GM12878 (cell line): ENCODE results near the gene NOS1AP. TPM values are rescaled to one million over a fixed set of nuclear protein-coding genes. Genes with fewer than 3 reads are reported as not detected.

Source experiments
- ATAC-seq: fragments of 200-7000 bp; cut with Tn5 transposase; 3 replicates; pipeline ENCODE4 v1.9.1; 2020; ENCODE audit warnings: mild to moderate bottlenecking, moderate library complexity
- BruUV-seq: library from RNA; stranded (reverse); fragments of 400-500 nt; replicated peaks from 2 replicates; lab custom pipeline; 2021; lab: Mats Ljungman, UMichigan
- CTCF ChIA-PET: fragments of 300-600 bp; sonication (Branson Sonifier 250); formaldehyde crosslinking; extraction: SDS; loops from one replicate; lab custom pipeline; 2021; ENCODE audit warnings: inconsistent platforms; lab: Yijun Ruan, JAX
- POLR2A ChIA-PET: fragments of 350-600 bp; formaldehyde crosslinking; extraction: SDS; loops from one replicate; lab custom pipeline; 2021; ENCODE audit warnings: inconsistent platforms; lab: Charles Lee
- RAD21 ChIA-PET: fragments of 300-600 bp; sonication (Branson Sonifier 250); formaldehyde crosslinking; loops from one replicate; lab custom pipeline; 2023; ENCODE audit warnings: antibody characterized with exemption; ENCODE audit not compliant: unreplicated experiment; lab: Charles Lee
- SMC1A ChIA-PET: fragments of 300-600 bp; sonication (Branson Sonifier 250); formaldehyde crosslinking; loops from one replicate; lab custom pipeline; 2023; ENCODE audit not compliant: unreplicated experiment, uncharacterized antibody; lab: Charles Lee
- DNase-seq: peaks from one replicate; pipeline ENCODE4 v3.0.0-alpha.2; 2011; ENCODE audit warnings: low read depth, low spot score
- FAIRE-seq: peaks from 3 replicates; lab custom pipeline; 2011; peaks lifted over from hg19 to GRCh38; lab: Jason Lieb, UNC
- H2AFZ ChIP-seq: 2 replicates; pipeline ENCODE4 v1.6.0; 2011; ENCODE audit warnings: low read depth, low read length, control low read depth; ENCODE audit not compliant: control insufficient read depth
- H3K27ac ChIP-seq: 2 replicates; pipeline ENCODE4 v1.5.1; 2011; ENCODE audit warnings: control low read depth; ENCODE audit not compliant: control insufficient read depth, insufficient read depth
- H3K27me3 ChIP-seq, 2 experiments: replicated peaks in 1 of 2; 2 replicates each; pipeline versions ENCODE4 v1.6.0 to v1.6.1; 2011; ENCODE audit warnings: low read length in 1 of 2; ENCODE audit not compliant: control insufficient read depth in 2 of 2, insufficient read depth in 2 of 2
- H3K36me3 ChIP-seq, 2 experiments: 2 replicates each; pipeline ENCODE4 v1.5.1; 2011; ENCODE audit warnings: low read length in 1 of 2; ENCODE audit not compliant: control insufficient read depth in 2 of 2, insufficient read depth in 2 of 2
- H3K4me1 ChIP-seq: 2 replicates; pipeline ENCODE4 v1.6.1; 2011; ENCODE audit warnings: mild to moderate bottlenecking, low read length, moderate library complexity, mixed read lengths; ENCODE audit not compliant: control insufficient read depth, insufficient read depth
- H3K4me2 ChIP-seq: 2 replicates; pipeline ENCODE4 v1.6.0; 2011; ENCODE audit warnings: control low read depth; ENCODE audit not compliant: control insufficient read depth, insufficient read depth
- H3K4me3 ChIP-seq: fragments of 200-600 bp; sonication (generic); 2 replicates; pipeline ENCODE4 v1.5.1; 2016
- H3K79me2 ChIP-seq: 2 replicates; pipeline ENCODE4 v1.6.0; 2011; ENCODE audit warnings: low read length; ENCODE audit not compliant: control insufficient read depth, insufficient read depth
- H3K9ac ChIP-seq: 2 replicates; pipeline ENCODE4 v1.8.0; 2011; ENCODE audit warnings: low read length, control low read depth, mixed read lengths; ENCODE audit not compliant: control insufficient read depth, insufficient read depth
- H3K9me3 ChIP-seq: replicated peaks from 3 replicates; pipeline ENCODE4 v1.5.1; 2011; ENCODE audit warnings: mild to moderate bottlenecking, low read length; ENCODE audit not compliant: control insufficient read depth, insufficient read depth
- H4K20me1 ChIP-seq: 2 replicates; pipeline ENCODE4 v1.6.0; 2011; ENCODE audit not compliant: control insufficient read depth, insufficient read depth
- BHLHE40 ChIP-seq, 2 experiments: fragments of 450-650 bp in 1 of 2; IDR thresholded peaks; 2 replicates each; pipeline ENCODE4 v1.6.1; 2011 to 2017; ENCODE audit warnings: low read depth in 2 of 2, borderline replicate concordance in 1 of 2, improper control_type of control experiment in 1 of 2, low read length in 1 of 2, mild to moderate bottlenecking in 1 of 2
- BMI1 ChIP-seq: fragments of 450-650 bp; IDR thresholded peaks from 2 replicates; pipeline ENCODE4 v1.6.1; 2016; ENCODE audit warnings: mild to moderate bottlenecking, moderate library complexity, borderline replicate concordance
- CBX3 ChIP-seq: fragments of 200-600 bp; sonication (generic); IDR thresholded peaks from 2 replicates; pipeline ENCODE4 v1.6.1; 2016; ENCODE audit warnings: low read depth, borderline replicate concordance
- IKZF2 ChIP-seq, 2 experiments: fragments of 450-650 bp; IDR thresholded peaks; 2 replicates each; pipeline ENCODE4 v1.6.1; 2017; ENCODE audit warnings: mild to moderate bottlenecking in 2 of 2, moderate library complexity in 2 of 2
- JUNB ChIP-seq: IDR thresholded peaks from 2 replicates; pipeline ENCODE4 v1.6.1; 2016; ENCODE audit warnings: antibody characterized with exemption, mild to moderate bottlenecking
- LARP7 ChIP-seq: fragments of 450-650 bp; IDR thresholded peaks from 2 replicates; pipeline ENCODE4 v1.6.1; 2017; ENCODE audit warnings: mild to moderate bottlenecking
- PAX5 ChIP-seq: IDR thresholded peaks from 2 replicates; pipeline ENCODE4 v1.6.1; 2011; ENCODE audit warnings: low read depth, low read length, borderline replicate concordance
- RELA ChIP-seq: fragments of 450-650 bp; IDR thresholded peaks from 2 replicates; pipeline ENCODE4 v1.8.0; 2014; ENCODE audit warnings: borderline replicate concordance; ENCODE audit not compliant: partially characterized antibody
- RUNX3 ChIP-seq: IDR thresholded peaks from 2 replicates; pipeline ENCODE4 v1.6.1; 2012; ENCODE audit warnings: low read length, inconsistent platforms
- SREBF1 ChIP-seq: IDR thresholded peaks from 2 replicates; pipeline ENCODE4 v1.6.1; 2012; ENCODE audit warnings: mild to moderate bottlenecking, low read length
- TBL1XR1 ChIP-seq: IDR thresholded peaks from 2 replicates; pipeline ENCODE4 v1.6.1; 2012; ENCODE audit warnings: low read depth, low read length, improper control_type of control experiment
- ZNF207 ChIP-seq: fragments of 450-650 bp; IDR thresholded peaks from 2 replicates; pipeline ENCODE4 v1.6.1; 2014; ENCODE audit warnings: antibody characterized with exemption, mild to moderate bottlenecking, borderline replicate concordance
- WGBS: methylation state at CpG from one replicate; pipeline ENCODE4 v1.1.6; 2016; ENCODE audit warnings: low lambda C conversion rate; ENCODE audit not compliant: insufficient replicate concordance, insufficient coverage; ENCODE audit errors: missing lambda C conversion rate; 5-methylcytosine and 5-hydroxymethylcytosine counted together
- in situ Hi-C: fragments of 300-500 bp; cut with MboI; formaldehyde crosslinking; loops from 9 replicates; pipeline ENCODE4 v1.14.3; 2018; ENCODE audit warnings: mixed read lengths
- intact Hi-C: fragments of 100-400 bp; cut with micrococcal nuclease; formaldehyde crosslinking; loops from one replicate; pipeline ENCODE4 v1.14.2; 2022; ENCODE audit not compliant: unreplicated experiment
- polyA plus RNA-seq, 11 experiments: library from polyadenylated mRNA; depleted of rRNA in 4 of 11; unstranded in 6 of 11; stranded (reverse) in 5 of 11; fragments of >200 nt; fragmentation: Nextera tagmentation in 4 of 11; fragmentation: Illumina TruSeq in 1 of 11; extraction: Ambion mirVana in 4 of 11; extraction: Trizol in 1 of 11; gene quantifications; 1 replicate in 1 of 11; 2 replicates in 10 of 11; pipeline versions ENCODE4 v1.2.1 to v1.2.3, GENCODE V29; 2011 to 2016; ENCODE audit warnings: inconsistent platforms in 2 of 11, missing spikeins in 2 of 11, low read depth in 1 of 11
- total RNA-seq, 4 experiments: library from RNA; depleted of rRNA in 3 of 4; stranded (reverse); fragments of >200 nt in 3 of 4; fragmentation: Illumina TruSeq in 1 of 4; extraction: Trizol in 1 of 4; gene quantifications; 2 replicates each; pipeline versions ENCODE4 v1.2.1 to v1.2.3, GENCODE V29; 2013 to 2021
- TF ChIP-seq, protein P1 (sequence below): fragments of 150-350 bp; IDR thresholded peaks from 2 replicates; pipeline ENCODE4 v1.6.1; 2016; ENCODE audit warnings: low read depth, low read length
- TF ChIP-seq, protein P2 (sequence below): fragments of 450-650 bp; IDR thresholded peaks from 2 replicates; pipeline ENCODE4 v1.6.1; 2016; ENCODE audit warnings: mild to moderate bottlenecking

Gene NOS1AP
- total and polyA plus RNA-seq, 10 of the 15 experiments (the other 5 are each of a cell fraction or from before 2014, with no cell fraction given), result 0.03 to 0.15 TPM; not detected in 8

DNA sequence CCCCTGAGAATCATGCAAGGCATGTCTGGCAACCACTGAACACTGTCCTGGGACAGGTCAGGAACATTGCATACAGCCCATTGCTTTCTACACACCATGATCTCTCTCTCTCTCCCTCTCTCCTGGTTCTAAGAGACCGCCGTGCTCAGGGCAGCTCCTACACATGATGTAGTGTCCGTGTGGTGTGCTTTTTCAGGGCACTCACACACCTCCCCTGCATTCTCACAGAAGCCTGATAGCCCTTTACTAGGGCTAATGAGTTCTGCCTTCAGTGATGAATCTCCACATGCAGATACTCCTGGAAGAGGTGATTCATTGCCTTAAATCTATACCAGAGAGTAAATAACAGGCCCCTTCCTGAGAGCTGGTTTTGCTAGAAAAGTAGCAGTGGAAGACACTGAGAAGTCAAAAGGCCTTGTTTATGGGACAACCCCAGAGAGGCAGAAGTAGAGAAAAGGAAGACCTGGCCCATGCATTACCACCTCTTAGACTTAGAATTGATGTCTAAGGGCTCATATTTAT lies 38.7 kb upstream of the NOS1AP start:
- no peak for TF ChIP-seq IKZF2 (IDR thresholded peaks at IDR 0.05)
- TF ChIP-seq, all 136 proteins: peak for 0

DNA sequence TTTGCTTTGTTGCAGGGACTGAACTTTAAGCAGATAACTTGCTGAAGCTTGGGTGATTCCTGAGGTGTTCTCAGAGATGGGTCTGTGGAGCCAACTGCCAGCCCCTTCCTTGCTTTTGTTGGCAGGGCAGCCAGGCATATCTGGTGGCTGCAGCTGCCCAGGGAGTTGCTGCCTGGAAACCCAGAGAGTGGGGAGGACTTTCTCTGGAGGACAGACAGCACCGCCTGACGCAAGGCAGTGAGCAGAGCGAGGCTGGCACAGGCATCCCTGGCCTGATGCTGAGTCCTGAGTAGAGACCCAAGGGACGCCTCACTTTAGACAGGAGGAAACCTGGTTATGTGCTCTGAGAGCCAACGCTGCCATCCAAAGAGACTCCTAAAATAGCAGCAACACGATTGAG lies 36.1 kb upstream of the NOS1AP start:
- Histone ChIP-seq H3K9ac (no peak overlapping the region), H3K4me3 (no peak overlapping the region), H3K9me3 (no peaks in the 10 kb centered on the region), H3K4me1 (peaks cover 5% of the 10 kb centered on the region), H3K36me3 (no peaks in the 10 kb centered on the region), H4K20me1 (no peaks in the 10 kb centered on the region), H3K4me2 (no peak overlapping the region), H2AFZ (no peak overlapping the region), H3K27me3 (peaks cover 1 to 5% of the 10 kb centered on the region in 2 experiments; a peak in 2 of 4 replicates), H3K79me2 (no peaks in the 10 kb centered on the region), H3K27ac (no peak overlapping the region)
- DNase-seq, result no peak
- no TSS peak for BruUV-seq
- ChIA-PET POLR2A (no interaction called here), RAD21 (interaction anchor here (6.4 kb wide), 1 partner anchor 240 kb away, joined by 152 read pairs; no protein-coding TSS in a partner anchor), CTCF (interaction anchor here (8.1 kb wide), 1 partner anchor 240 kb away, joined by 214 read pairs; no protein-coding TSS in a partner anchor), SMC1A (interaction anchor here (5.8 kb wide), 1 partner anchor 241 kb away, joined by 132 read pairs; no protein-coding TSS in a partner anchor)
- in situ Hi-C loops, result no loop called here
- WGBS, result 23% methylated on average over 6 of the region's 6 CpGs
- intact Hi-C loops, result no loop called here
- no peak for ATAC-seq
- no peak for FAIRE-seq
- TF ChIP-seq BMI1, result no peak
- no peak for TF ChIP-seq ZNF207
- no peak for TF ChIP-seq CBX3
- no peak for TF ChIP-seq BHLHE40 (IDR thresholded peaks at IDR 0.05; ENCODE audit: borderline replicate concordance in 1 of 2, low read depth in 2 of 2, low read length in 1 of 2)
- TF ChIP-seq RUNX3, result no peak
- TF ChIP-seq, protein P1, sequence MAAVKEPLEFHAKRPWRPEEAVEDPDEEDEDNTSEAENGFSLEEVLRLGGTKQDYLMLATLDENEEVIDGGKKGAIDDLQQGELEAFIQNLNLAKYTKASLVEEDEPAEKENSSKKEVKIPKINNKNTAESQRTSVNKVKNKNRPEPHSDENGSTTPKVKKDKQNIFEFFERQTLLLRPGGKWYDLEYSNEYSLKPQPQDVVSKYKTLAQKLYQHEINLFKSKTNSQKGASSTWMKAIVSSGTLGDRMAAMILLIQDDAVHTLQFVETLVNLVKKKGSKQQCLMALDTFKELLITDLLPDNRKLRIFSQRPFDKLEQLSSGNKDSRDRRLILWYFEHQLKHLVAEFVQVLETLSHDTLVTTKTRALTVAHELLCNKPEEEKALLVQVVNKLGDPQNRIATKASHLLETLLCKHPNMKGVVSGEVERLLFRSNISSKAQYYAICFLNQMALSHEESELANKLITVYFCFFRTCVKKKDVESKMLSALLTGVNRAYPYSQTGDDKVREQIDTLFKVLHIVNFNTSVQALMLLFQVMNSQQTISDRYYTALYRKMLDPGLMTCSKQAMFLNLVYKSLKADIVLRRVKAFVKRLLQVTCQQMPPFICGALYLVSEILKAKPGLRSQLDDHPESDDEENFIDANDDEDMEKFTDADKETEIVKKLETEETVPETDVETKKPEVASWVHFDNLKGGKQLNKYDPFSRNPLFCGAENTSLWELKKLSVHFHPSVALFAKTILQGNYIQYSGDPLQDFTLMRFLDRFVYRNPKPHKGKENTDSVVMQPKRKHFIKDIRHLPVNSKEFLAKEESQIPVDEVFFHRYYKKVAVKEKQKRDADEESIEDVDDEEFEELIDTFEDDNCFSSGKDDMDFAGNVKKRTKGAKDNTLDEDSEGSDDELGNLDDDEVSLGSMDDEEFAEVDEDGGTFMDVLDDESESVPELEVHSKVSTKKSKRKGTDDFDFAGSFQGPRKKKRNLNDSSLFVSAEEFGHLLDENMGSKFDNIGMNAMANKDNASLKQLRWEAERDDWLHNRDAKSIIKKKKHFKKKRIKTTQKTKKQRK, result no peak
- no peak for TF ChIP-seq SREBF1
- TF ChIP-seq LARP7, result no peak
- TF ChIP-seq PAX5, result no peak
- TF ChIP-seq RELA, result no peak
- no peak for TF ChIP-seq JUNB
- no peak for TF ChIP-seq TBL1XR1
- TF ChIP-seq, protein P2, sequence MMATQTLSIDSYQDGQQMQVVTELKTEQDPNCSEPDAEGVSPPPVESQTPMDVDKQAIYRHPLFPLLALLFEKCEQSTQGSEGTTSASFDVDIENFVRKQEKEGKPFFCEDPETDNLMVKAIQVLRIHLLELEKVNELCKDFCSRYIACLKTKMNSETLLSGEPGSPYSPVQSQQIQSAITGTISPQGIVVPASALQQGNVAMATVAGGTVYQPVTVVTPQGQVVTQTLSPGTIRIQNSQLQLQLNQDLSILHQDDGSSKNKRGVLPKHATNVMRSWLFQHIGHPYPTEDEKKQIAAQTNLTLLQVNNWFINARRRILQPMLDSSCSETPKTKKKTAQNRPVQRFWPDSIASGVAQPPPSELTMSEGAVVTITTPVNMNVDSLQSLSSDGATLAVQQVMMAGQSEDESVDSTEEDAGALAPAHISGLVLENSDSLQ, result no peak

More for the DNA sequence above, 38.7 kb upstream of the NOS1AP start:
- H4K20me1 ChIP-seq, result no peaks in the 10 kb centered on the region
- H2AFZ ChIP-seq, result no peak overlapping the region
- no peaks in the 10 kb centered on the region for H3K79me2 ChIP-seq
- no TSS peak for BruUV-seq
- H3K4me1 ChIP-seq, result peaks cover 5% of the 10 kb centered on the region
- H3K9ac ChIP-seq, result no peak overlapping the region
- H3K36me3 ChIP-seq, result no peaks in the 10 kb centered on the region
- ChIA-PET CTCF (no interaction called here), RAD21 (no interaction called here), POLR2A (no interaction called here), SMC1A (no interaction called here)
- H3K9me3 ChIP-seq, result no peaks in the 10 kb centered on the region; the same call in 2 of the 3 replicates
- no peak overlapping the region for H3K27ac ChIP-seq
- H3K27me3 ChIP-seq, result peaks cover 1 to 5% of the 10 kb centered on the region in 2 experiments; a peak in 2 of 4 replicates
- 71% methylated on average over 3 of the region's 3 CpGs for WGBS
- in situ Hi-C loops, result no loop called here
- DNase-seq (no peak), ATAC-seq (no peak), FAIRE-seq (no peak)
- no peak overlapping the region for H3K4me2 ChIP-seq
- H3K4me3 ChIP-seq, result no peak overlapping the region
- intact Hi-C loops, result no loop called here
